Tongue (tissue), 2 donors: ENCODE data around the gene LHFPL2. TPM values are rescaled to one million over a fixed set of nuclear protein-coding genes. Genes with fewer than 3 reads are reported as not detected.

ENCODE experiments used
- DNase-seq: peaks from one replicate; pipeline ENCODE4 v3.0.0-alpha.2; 2015
- total RNA-seq: library from RNA; depleted of rRNA; stranded (reverse); fragments of >200 nt; gene quantifications from one replicate; pipeline ENCODE4 v1.2.3, GENCODE V29; 2014

LHFPL2 gene
- total RNA-seq, 1 donor from 2014 or later, result 107 TPM

DNA sequence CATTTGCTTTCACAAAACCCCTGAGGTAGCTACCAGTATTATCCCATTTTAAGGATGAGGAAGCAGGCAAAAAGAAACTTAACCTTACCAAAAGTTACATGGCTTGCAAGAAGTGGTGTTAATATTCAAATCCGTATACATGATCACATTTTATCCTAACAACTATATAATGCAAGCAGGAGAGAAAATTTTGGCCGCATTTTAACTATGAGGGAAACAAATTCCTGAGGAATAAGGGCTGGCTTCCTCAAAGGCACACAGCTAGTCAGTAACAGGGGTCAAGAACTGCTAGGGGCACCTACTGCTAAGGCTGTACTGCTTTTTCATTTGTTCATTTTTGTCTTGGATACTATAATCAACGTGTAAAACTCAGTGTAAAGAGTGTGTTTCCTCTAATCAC, 81.0 kb downstream of the LHFPL2 start:
- DNase-seq, result no peak

DNA sequence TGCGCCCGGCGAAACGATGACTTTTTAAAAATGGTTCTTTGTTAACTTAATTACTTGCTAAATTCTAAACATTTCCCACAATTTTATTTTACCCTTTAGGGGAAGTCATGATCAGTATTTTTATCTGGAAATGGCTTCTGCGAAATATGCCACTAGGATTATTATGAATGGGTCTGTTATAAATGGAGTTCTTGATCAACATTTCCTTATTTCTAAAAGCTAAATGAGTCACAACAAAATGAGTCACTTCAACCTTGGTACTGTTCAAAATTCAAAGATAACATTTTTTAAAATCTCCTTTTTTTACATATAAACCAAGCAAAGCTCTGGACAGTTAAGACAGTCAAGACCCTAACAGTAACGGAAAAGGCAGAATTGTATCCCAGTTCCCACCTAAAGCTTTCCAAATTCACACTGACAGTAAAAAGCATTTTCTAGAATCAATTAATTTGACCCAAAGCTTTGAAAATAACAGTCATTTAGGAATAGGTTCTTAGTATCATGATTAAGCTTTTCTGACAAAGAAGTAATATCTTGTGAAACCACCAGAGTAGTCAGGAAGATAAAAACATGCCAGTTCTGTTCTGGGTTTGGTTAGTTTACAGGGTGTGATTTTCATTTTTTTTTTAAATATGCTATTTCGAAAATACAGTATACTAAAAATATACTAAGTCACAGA, 81.7 kb downstream of the LHFPL2 start:
- no peak for DNase-seq

DNA sequence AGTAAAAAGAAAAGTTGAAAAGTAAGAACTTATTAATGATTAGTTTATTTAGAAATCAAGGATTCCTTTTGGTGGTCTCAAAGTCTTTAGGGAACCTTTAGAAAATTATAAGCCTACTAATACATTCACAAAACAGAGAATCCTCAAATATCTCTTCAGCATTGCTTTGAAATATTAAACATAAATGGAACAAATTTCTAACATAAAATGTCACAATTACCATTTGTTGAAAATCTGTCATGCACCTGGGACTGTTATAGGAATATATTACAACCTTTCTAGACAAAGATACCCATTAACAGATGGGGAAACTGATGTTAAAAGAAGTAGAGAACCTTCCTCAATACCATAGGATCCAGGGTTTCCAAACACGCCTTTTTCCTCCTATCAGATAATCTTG, 83.2 kb downstream of the LHFPL2 start:
- no peak for DNase-seq

DNA sequence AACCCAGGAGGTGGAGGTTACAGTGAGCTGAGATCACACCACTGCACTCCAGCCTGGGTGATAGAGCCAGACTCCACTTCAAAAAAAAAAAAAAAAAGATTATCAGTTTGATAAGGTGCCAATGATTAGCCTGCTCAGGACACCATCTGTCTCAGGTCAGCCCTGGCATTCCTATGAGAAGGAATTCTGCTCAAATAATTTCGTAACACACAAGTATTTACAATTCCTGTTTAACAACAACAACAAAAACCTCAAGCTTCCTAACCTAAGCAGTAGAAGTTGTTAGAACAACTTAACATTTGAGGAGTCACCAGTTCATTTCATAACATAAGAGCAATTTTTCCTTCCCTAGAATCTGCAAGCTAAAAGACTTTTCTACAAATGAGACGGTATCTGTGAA, 85.0 kb downstream of the LHFPL2 start:
- DNase-seq, result no peak

DNA sequence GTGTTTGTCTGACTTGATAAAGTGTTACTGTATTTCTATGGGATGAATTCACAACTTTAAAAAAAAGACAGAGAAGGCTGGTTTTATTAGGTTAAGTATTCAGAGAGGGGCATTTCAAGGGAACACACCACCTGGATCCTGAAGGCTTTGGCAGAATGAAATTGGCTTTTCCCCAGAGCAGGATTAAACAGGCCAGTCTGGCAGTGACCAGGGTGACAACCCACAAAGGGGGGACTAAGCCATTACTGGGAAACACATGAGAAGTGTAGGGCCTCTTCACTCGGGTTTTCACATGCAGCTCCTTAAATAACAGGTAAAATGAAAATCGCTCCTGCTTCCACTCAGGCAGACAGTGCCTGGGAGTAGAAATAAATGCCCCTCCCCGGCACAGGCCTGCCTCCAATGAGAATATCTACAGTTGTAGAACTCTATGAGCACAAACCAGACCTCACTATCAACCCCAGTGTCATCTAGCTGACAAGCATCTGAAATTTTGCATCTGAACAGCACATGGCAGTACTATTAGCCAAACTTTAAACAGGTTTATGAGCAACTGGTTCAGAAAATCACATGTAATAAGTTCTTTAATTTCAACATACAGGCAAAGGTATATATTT, 85.8 kb downstream of the LHFPL2 start:
- DNase-seq, result no peak

DNA sequence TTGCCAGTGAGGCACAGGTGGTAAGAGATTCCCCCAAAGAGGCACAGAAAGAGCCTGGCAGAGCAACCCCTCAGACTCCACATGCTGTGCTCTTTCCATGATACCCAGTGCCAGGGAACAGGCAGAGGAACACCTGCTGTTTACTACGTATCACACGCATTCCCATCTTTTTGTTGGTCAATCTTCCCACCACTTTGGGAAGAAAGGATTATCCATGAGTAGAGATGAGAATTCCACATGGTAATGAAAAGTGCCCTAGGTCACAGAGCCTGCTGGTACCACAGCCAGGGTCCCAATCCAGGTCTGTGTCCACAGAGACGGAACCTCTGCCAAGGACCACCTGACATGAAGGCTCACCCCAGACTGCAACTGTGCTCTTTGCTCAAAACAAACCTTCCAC, 86.6 kb downstream of the LHFPL2 start:
- DNase-seq, result no peak

DNA sequence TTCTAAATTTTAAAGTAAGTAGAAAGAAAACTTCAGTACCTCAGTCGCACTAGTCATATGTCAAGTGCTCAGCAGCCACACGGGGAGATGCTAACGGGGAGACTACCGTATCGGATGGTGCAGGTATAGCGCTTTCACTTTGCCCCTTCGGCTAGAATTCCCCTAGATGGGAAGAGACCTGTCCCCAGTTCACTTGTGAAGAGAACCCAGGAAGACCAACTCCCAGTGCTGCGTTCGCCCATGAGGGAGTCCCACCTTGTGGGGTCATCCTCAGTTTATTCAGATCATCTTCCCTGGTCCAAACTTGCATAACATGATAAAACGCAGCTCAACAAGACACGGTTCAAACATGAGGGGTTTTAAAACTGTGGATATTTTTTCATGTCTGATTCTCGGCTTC, 87.3 kb downstream of the LHFPL2 start:
- DNase-seq, result no peak

DNA sequence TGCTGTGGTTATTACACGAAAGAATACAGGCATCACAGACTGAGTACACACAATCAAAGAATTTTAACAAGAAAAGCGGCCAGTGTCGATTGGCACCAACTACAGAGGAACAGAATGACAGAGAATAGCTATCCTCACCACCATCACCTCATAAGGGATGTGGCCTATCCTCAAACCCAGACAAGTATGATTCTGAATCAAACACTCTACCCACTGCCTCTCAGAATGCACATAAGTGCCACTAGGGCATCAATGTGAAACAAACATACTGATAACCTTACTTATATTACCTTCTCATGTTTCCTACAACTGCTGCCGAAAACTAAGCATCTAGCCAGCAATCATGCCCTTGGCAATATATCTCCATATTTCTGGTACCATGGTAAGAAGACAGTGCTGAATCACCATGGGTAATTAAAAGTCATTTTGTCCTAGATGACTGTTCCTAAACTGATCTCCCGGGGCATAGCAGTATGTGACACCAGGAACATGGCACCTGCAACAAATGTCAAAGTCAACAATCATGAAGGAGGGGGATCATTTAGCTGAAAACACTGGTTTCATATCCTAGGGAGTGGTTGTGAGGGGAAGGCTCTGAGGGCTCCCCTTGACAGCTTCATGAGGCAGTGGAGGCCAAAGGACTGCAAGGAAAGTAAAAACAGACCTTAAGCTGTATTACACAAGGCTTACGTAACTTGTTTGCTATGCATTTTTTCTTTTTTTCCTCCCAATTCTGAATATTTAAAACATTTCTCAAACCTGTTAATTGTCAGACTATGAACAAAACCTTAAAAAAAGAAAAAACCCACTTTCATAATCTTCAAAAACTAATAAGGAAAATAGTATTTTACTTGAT, 88.3 kb downstream of the LHFPL2 start:
- no peak for DNase-seq

DNA sequence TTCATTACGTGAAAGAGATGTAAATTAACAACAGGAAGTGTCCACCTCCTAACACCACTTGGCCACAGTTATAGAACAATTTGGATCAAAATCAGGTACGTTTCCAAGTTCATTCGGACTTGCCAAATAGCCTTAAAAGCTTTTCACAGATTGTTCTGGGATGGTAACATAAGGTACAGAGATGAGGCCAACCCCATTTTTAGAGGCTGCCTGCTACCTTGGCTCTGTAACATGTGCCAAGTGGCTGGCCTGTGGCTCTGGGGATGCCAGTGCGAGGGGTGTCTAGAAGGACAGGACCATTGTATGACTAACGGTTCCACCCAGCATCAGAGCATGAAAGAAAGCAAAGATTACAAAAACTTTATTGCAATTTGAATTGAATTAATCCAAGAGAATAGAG, 91.0 kb downstream of the LHFPL2 start:
- DNase-seq, result no peak

DNA sequence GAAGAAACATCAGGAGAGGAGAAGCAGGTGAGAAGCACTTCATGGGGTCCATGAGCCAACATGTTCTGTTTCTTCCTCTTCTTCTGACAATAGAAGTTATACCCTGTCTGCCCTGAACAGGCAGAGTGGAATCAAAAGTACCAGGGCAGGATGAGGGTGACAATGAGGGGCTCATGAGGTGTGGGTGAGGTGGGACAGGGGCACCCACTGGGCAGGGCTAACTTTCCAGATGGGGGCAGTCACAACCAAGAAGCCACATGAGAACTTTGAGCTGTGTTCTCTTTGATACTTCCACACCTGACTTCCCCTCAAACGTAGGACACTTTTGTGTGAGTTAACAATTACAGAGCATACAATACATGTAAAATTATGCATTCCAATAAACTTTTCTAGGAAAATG, 92.7 kb downstream of the LHFPL2 start:
- no peak for DNase-seq

DNA sequence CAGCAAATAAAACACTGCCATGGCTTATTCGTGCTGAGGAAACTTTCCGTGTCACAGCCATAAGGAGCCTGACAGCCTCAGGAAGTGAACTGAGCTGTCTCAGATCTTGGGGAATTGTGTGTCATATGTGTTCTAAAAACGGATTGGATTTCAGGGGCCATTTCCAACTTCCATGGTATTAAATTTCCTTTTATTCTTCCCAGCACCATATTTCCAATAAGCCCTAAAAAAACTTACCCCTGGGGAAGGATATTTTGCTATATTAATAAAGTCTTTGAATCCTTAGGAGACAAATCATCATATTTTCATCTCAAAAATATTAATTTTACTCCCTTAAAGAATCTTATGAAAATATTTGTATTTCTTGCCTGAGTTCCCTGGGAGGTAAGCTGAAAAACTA, 93.9 kb downstream of the LHFPL2 start:
- DNase-seq, result no peak

DNA sequence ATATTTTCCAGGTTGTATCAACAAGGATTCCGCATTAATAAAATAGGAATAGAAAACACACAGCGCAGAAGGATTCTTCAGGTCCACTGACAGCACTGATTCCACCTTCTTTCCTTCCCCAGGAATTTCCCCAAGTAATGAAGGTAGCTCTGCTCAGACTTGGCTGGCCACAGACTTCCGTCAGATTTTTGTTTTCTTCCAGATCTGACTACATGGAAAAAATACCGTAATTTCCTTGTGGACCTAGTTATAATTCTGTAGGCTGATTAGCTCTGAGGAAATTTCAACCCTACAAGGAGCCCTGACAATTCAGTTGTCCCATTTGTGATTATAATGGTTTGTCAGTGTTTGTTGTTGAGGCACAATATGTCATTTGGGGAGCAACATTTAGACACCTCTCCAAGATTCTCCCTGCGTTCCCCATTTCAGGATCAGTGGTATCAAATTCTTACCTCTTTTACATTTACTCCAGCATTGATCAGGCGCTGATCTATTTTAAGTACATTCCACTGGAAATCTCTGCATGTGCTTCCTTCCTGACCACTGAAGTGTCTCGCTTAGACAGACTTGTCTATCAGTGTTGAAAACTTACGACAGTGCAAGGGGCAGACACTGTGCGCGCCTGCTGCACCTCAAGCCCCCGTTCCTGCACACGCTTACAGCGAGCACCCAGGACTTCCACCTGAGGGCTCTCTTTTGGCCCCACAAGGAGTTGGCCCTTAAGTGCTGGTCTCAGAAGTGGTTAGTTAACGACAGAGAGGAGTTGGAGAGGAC, 94.8 kb downstream of the LHFPL2 start:
- DNase-seq, result peak; percentile 64

DNA sequence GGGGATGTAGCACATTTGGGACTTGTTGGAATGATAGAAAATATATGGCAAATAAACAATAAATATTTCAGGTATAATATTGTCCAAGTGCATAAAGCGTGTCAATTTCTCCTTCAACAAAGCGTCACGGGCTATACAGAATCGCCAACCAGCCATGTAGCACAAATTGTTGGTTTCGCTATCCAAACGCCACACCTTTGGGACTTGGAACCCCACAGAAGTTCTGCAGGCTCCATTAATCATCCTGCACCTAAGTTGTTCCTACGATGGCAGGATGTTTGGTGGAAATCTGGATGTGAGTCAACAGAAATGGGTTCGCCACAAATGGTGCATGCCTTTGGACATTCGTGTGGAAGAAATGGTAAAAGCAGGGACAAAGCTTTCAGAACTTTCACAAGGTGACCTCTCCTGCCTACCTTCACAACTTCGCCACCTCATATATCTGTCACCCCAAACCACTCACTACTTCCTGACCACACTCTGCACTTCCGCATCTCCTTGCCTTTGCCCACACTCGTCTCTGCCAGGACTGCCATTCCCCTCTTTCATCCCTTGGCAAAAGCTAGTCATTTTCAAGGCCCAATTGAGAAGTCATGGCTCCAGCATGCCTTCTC, 95.7 kb downstream of the LHFPL2 start:
- DNase-seq, result no peak

DNA sequence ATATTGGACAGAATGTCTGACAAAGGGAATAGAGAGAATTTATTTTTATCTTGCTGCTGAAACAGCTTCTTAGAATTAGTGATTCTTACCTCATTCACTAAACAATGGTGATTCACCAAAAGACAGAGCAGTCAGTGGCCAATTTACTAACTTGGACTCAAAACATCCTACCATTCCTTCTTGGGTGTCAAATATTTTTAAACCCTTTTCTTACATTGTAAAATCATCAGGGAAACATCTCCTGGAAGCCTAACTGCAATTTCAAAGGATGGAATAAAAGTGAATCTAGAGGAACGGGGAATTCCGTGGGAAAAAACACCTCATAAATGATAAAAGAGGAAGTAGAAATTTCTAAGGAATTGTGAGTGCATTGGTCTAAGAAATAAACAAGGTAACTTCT, 97.7 kb downstream of the LHFPL2 start:
- no peak for DNase-seq

DNA sequence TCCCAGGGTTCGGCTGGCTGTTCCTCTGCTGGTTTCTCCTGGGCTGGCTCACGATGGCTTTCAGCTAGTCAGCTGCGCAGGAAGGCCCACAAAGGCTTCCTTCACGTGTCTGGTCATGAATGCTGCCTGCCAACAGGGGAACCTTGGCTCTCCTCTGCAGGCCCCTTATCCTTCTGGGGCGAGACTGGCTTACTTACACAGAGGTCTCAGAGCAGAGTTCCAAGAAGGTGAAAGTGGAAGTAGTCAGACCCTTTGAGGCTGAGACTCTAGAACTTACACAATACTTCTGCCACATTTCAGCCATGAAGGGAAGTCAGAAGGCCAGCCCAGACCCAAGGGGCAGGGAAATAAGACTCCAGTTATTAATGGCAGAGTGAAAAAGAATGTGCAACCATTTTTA, 99.5 kb downstream of the LHFPL2 start:
- no peak for DNase-seq

DNA sequence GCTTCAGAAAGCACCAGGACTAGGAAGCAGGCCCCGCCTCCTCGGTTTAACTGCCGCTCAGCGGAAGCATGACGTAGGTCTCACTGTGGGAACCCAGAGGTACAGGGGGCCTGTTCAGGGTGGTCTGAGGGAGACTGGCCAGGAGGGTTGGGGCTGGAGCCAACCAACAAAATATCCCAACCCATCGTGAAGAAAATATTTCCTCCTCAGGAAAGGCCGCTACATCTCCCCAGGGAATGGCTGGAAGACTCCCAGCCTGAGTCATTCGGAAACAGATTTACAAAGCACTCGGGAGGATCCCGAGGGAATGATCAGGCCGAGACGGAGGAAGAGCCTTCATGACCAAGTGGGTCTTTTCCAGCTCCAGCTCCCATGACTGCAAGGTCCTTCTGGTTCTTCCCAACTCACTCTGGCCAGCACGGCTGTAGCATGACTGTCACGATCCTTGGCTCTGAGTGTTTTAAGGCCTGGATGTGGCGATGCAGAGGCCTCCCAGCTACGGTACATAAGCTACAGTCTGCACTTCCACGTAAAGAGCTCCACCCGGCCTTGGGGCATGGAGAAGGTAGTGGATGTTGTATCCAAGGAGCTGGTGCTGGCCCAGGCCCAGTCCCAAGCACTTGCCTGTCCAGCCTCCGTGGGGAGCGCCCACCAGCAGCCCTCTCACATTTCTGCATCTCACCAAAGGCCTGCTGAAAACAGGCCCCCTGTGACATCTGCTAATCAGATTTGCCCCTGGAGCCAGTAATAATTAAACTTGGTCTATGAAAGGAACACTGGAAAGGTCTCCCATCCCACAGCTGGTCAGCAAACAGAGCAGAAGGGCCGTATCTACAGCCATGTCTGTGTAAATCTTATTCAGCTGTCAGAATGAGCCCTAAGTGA, 100.6 kb downstream of the LHFPL2 start:
- DNase-seq, result peak; percentile 91

DNA sequence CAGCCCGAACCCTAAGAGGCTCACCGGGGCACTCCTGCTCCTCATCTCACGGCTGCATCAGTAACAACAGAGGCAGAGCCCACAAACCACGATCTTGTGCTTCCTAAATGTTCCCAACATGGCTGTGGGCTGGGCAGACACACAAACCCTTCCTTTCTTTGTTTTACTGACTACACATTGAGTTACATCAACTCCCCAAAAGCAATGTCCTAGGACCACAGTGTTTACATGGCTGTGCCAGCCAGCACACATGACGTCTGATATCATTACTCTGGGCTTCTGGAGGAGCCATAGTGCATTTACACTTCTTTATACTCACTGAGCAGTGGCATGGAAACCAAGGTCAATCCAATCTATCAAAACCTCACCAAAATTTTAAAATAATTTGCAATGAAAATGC, 101.4 kb downstream of the LHFPL2 start:
- no peak for DNase-seq

DNA sequence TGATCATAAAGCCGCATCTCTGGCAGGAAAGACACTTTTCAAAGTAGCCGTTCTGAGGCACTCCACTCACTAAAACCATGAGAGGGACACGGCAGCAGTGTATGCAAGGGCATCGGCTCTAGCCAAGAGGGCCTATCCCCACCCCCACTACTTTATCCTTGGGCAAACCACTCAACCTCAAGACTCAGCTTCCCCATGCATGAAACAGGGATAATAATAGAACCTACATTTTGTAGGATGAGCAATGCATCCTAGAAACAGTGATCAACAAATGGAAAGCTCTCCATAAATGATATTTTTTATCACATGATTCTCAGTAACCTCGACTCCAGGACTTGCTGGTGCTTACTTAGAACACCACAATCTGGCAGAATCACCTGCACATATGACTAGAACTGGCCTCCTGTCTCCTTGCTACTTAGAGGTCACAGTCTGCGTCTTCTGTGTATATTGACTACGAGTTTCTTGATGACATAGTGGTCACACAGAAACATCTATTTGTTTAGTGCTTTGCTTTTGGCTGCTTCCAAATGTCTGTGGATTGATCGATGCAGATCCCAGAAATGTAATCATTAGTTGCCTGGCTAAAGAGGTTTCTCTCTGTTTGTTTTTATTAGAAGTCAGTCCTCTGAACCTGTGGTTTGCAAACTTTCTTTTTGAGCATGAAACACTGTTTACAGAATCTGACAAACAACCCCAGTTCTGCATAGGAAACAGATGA, 102.1 kb downstream of the LHFPL2 start:
- DNase-seq, result no peak

DNA sequence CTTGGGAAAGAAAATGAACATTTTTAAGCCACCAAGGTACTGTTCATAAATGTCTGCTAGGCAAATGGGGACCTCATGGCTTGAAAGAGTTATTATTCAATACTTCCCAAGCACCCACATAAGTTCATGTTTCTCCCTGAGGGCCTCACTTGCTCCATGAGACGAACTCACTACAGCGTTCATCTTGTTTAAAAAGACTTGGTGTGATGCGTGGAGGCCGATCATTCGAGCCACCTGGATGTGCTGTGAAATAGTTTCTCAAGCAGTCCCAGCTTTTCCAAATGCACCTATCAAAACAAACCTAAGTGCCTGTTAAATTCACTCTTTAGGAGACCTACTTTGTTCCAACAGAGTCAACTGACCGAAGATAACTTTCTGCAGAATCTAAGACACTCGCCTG, 103.2 kb downstream of the LHFPL2 start:
- peak; percentile 35 for DNase-seq

DNA sequence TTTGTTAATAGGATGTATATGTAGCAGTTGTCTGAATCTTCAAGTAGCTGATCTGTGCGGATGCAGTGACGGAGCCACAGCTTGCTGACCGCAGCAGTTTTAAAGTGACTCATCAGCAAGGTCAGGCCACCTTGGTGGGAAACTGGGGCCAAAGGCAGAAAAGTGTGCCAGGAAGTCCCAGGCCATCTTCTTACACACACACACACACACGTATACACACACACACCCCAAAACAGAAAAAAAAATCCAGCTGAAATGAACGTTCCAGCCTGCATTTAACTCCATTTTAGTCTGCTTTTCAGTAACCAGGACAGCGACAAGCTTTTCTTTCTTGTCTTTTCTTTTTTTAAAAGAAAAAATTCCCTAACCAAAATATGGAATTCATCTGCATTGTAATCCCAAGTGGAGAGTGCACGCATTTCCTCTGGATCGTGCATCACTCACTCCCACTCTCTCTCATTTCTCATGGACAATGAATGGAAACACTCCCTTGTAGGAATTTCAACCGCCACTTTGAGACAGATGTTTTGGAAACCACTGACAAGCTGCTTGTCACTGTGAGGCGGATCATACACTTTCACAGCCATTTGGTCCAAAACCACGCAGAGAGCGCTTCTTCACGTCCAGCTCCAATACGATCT, 103.9 kb downstream of the LHFPL2 start:
- DNase-seq, result peak; percentile 82
